Esophagus squamous epithelium (tissue), 4 donors: ENCODE data around the gene LRRC32.

Experiments
- CTCF ChIP-seq, 6 experiments: fragments of 450-650 bp in 4 of 6; fragments of 200-600 bp in 2 of 6; sonication (generic) in 2 of 6; IDR thresholded peaks; one replicate each; pipeline ENCODE4 v1.5.1; 2016 to 2019; ENCODE audit warnings: antibody characterized with exemption in 6 of 6, mild to moderate bottlenecking in 4 of 6, moderate library complexity in 4 of 6
- POLR2A ChIP-seq, 4 donors: fragments of 450-650 bp; IDR thresholded peaks; one replicate each; pipeline ENCODE4 v1.6.1; 2017; ENCODE audit warnings: antibody characterized with exemption in 4 of 4, mild to moderate bottlenecking in 4 of 4, moderate library complexity in 3 of 4

- TF ChIP-seq POLR2A (IDR thresholded peaks at IDR 0.05) (no peak), CTCF (IDR thresholded peaks at IDR 0.05) (no peak)
Measured at GRCh38 chr11:76703707-76704106, 33.2 kb upstream of the LRRC32 start.
